ENCODE results near the gene GDNF. TPM values are rescaled to one million over a fixed set of nuclear protein-coding genes. Genes with fewer than 3 reads are reported as not detected.
"Not testable (repeated sequence)": the region's sequence is repeated elsewhere in the genome, so short reads cannot be mapped to it uniquely, and the experiment has no call there.

GDNF gene
- total RNA-seq, 2 experiments from 2014 or later = not detected

DNA sequence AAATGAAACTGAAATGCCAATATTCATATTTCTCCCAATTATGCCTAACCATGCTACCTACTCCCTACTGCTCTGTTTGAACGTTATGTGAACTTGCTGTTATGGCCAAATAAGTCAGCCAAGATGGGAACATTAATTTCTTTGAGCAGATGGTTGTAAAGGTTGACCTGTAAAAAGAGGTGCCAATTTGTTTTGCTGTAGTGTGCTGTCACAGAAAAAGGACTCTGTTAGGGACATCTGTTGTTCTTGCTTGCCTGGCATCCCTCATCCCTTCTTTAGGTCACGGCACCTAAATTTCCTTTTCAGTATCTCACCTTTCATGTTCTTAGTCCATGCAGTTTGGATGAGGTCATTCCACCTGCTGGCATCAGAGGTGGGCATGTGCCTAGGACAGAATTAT is 35.4 kb downstream of the GDNF start:
- H3K27me3 Mint-ChIP-seq = peaks cover 11% of the 10 kb centered on the region
- no peaks in the 10 kb centered on the region for H3K9me3 Mint-ChIP-seq (ENCODE audit: low read depth)
- H3K4me1 Mint-ChIP-seq = no peaks in the 10 kb centered on the region
- no peaks in the 10 kb centered on the region for H3K36me3 Mint-ChIP-seq
- no peak for DNase-seq
- H3K27ac Mint-ChIP-seq = no peak overlapping the region
- no peak overlapping the region for H3K4me3 Mint-ChIP-seq
- no peak for ATAC-seq
- CTCF ChIA-PET = no interaction called here

DNA sequence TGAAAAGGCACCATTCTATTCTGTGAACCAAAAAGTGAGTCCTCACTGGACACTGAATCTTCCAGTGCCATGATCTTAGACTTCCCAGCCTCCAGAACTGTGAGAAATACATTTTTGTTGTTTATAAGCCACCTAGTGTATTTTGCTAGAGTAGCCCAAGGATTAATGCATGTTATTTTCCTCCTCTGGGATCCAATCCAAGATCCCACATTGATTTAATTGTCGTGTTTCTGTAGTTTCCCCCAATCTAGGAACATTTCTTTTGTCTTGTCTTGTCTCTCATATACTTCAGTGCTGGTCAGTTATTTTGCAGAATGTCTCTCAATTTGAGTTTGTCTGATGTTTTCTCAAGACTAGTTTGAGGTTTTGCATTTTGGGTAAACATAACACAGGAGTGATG is 36.4 kb downstream of the GDNF start:
- Mint-ChIP-seq H3K27ac (no peak overlapping the region), H3K27me3 (peaks cover 11% of the 10 kb centered on the region), H3K36me3 (no peaks in the 10 kb centered on the region), H3K9me3 (ENCODE audit: low read depth) (no peaks in the 10 kb centered on the region), H3K4me3 (no peak overlapping the region), H3K4me1 (no peaks in the 10 kb centered on the region)
- no peak for ATAC-seq
- CTCF ChIA-PET = no interaction called here
- no peak for DNase-seq

GRCh38 chr5:37801521-37801920 is 38.3 kb downstream of the GDNF start:
- no peaks in the 10 kb centered on the region for H3K4me1 Mint-ChIP-seq
- ATAC-seq = no peak
- H3K9me3 Mint-ChIP-seq (ENCODE audit: low read depth) = no peaks in the 10 kb centered on the region
- no peak overlapping the region for H3K27ac Mint-ChIP-seq
- no peak for DNase-seq
- no peaks in the 10 kb centered on the region for H3K36me3 Mint-ChIP-seq
- no peak overlapping the region for H3K4me3 Mint-ChIP-seq
- CTCF ChIA-PET = no interaction called here
- peaks cover 14% of the 10 kb centered on the region for H3K27me3 Mint-ChIP-seq

- DNase-seq = no peak
- H3K9me3 Mint-ChIP-seq (ENCODE audit: low read depth) = peaks cover 2% of the 10 kb centered on the region
- no peaks in the 10 kb centered on the region for H3K4me1 Mint-ChIP-seq
- no peak overlapping the region for H3K27ac Mint-ChIP-seq
- ATAC-seq = no peak
- H3K27me3 Mint-ChIP-seq = peaks cover 14% of the 10 kb centered on the region
- CTCF ChIA-PET = interaction anchor here (1.1 kb wide), 1 partner anchor 26 kb away, joined by 3 read pairs; no protein-coding TSS in a partner anchor
- no peaks in the 10 kb centered on the region for H3K36me3 Mint-ChIP-seq
- H3K4me3 Mint-ChIP-seq = no peak overlapping the region
These were observed 39.9 kb downstream of the GDNF start for GRCh38 chr5:37799865-37800421.

DNA sequence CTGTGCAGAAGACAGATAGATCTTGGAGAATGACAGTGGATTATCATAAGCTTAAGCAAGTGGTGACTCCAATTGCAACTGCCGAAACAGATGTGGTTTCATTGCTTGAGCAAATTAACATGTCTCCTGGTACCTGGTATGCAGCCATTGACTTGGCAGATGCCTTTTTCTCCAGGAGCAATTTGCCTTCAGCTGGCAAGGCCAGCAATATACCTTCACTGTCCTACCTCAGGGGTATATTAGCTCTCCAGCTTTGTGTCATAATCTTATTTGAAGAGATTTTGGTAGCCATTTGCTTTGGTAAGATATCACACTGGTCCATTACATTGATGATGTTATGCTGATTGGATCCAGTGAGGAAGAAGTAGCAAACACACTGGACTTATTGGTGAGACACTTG is 43.4 kb downstream of the GDNF start:
- H3K27ac Mint-ChIP-seq; CTCF ChIA-PET; DNase-seq; H3K9me3 Mint-ChIP-seq (ENCODE audit: low read depth); ATAC-seq; H3K36me3 Mint-ChIP-seq; H3K4me3 Mint-ChIP-seq; H3K27me3 Mint-ChIP-seq; H3K4me1 Mint-ChIP-seq: not testable (repeated sequence)

DNA sequence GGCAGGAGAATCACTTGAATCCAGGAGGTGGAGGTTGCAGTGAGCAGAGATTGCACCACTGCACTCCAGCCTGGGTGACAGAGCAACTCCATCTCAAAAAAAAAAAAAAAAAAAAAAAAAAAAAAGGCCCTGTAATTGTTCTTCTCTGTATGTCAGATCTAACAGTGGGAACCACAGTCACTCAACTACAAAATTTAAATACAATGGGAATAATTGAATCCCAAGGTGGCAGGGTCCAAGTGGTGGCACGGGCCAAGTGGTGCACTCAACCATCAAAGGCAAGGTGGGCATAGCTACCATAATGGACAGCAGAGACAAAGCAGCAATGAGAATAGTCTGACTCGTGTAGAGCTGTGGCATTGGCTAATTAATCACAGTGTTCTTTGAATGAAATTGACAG is 44.5 kb downstream of the GDNF start:
- H3K4me3 Mint-ChIP-seq; ATAC-seq; H3K36me3 Mint-ChIP-seq; H3K27ac Mint-ChIP-seq; H3K27me3 Mint-ChIP-seq; CTCF ChIA-PET; H3K9me3 Mint-ChIP-seq (ENCODE audit: low read depth); H3K4me1 Mint-ChIP-seq; DNase-seq: not testable (repeated sequence)

- DNase-seq (no peak), ATAC-seq (no peak)
- H3K27me3 Mint-ChIP-seq = peaks cover 10% of the 10 kb centered on the region
- CTCF ChIA-PET = no interaction called here
- no peak overlapping the region for H3K27ac Mint-ChIP-seq
- H3K4me3 Mint-ChIP-seq = no peak overlapping the region
- no peaks in the 10 kb centered on the region for H3K36me3 Mint-ChIP-seq
- no peaks in the 10 kb centered on the region for H3K4me1 Mint-ChIP-seq
- peaks cover 10% of the 10 kb centered on the region for H3K9me3 Mint-ChIP-seq (ENCODE audit: low read depth)
These were observed 46.7 kb downstream of the GDNF start for GRCh38 chr5:37792975-37793631.

GRCh38 chr5:37791321-37791720 is 48.5 kb downstream of the GDNF start:
- peaks cover 10% of the 10 kb centered on the region for H3K27me3 Mint-ChIP-seq
- CTCF ChIA-PET = no interaction called here
- ATAC-seq (no peak), DNase-seq (no peak)
- H3K36me3 Mint-ChIP-seq = no peaks in the 10 kb centered on the region
- peaks cover 10% of the 10 kb centered on the region for H3K9me3 Mint-ChIP-seq (ENCODE audit: low read depth)
- no peak overlapping the region for H3K27ac Mint-ChIP-seq
- H3K4me3 Mint-ChIP-seq = no peak overlapping the region
- H3K4me1 Mint-ChIP-seq = no peaks in the 10 kb centered on the region

- Mint-ChIP-seq H3K27ac (no peak overlapping the region), H3K4me1 (no peaks in the 10 kb centered on the region), H3K9me3 (ENCODE audit: low read depth) (peaks cover 7% of the 10 kb centered on the region), H3K4me3 (no peak overlapping the region), H3K36me3 (no peaks in the 10 kb centered on the region), H3K27me3 (peaks cover 10% of the 10 kb centered on the region)
- CTCF ChIA-PET = no interaction called here
- DNase-seq (no peak), ATAC-seq (no peak)
These were observed 49.9 kb downstream of the GDNF start for GRCh38 chr5:37789991-37790390.

DNA sequence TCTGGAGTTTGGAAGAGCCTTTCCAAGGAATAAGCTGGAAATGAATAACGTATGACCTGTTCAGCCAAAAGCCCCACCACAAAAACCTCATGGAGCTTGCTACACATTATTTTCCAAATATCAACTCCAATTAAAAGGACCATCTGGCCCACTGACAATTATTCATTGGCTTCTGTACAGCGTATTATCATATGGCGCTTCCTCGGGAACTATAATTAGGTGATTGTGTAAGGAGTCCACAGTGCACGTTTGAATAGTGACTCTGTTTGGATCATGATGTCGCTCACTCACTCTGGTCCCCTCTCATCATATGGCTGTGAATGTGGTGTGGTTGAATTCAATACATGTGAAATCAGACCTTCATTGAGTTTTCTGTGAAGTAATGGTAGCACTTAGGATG is 52.1 kb downstream of the GDNF start:
- ATAC-seq (no peak), DNase-seq (no peak)
- Mint-ChIP-seq H3K36me3 (no peaks in the 10 kb centered on the region), H3K27ac (no peak overlapping the region), H3K4me1 (no peaks in the 10 kb centered on the region), H3K4me3 (no peak overlapping the region), H3K9me3 (ENCODE audit: low read depth) (peaks cover 5% of the 10 kb centered on the region), H3K27me3 (peaks cover 14% of the 10 kb centered on the region)
- CTCF ChIA-PET = interaction anchor here (1.5 kb wide), 1 partner anchor 13 kb away, joined by 4 read pairs; no protein-coding TSS in a partner anchor

DNA sequence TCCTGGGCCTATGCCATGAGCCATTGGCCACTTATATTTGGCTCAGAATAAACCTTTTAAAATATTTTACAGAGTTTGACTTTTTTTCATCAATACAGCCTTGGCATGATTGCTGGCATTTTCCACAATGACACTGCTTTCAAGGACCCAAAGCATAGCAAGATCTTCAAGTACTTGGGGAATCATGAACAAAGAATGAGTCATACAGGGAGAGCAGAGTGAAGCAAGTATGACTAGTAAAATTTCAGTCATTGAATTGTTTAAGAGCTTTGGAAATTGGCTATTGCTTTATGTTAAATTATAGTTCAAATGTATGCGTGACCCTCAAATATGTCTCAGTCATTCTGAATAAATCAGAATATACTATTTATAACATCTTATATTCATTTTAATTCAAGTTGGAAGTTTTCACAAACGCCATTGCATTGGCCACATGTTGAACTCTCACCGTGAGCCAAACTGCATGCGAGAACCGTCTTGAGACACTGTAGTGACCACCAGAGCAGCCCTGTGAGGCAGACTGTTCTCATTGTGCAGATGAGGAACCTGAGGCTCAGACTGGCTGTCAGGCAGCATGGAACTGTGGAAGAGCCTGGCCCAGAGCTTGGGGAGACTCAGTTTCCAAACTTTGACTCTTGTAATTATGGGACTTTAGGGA is 52.9 kb downstream of the GDNF start:
- CTCF ChIA-PET = interaction anchor here (1.5 kb wide), 1 partner anchor 12 kb away, joined by 4 read pairs; no protein-coding TSS in a partner anchor
- DNase-seq (no peak), ATAC-seq (no peak)
- H3K9me3 Mint-ChIP-seq (ENCODE audit: low read depth) = peaks cover 5% of the 10 kb centered on the region
- H3K27ac Mint-ChIP-seq = no peak overlapping the region
- peaks cover 17% of the 10 kb centered on the region for H3K27me3 Mint-ChIP-seq
- no peaks in the 10 kb centered on the region for H3K4me1 Mint-ChIP-seq
- H3K4me3 Mint-ChIP-seq = no peak overlapping the region
- H3K36me3 Mint-ChIP-seq = no peaks in the 10 kb centered on the region

DNA sequence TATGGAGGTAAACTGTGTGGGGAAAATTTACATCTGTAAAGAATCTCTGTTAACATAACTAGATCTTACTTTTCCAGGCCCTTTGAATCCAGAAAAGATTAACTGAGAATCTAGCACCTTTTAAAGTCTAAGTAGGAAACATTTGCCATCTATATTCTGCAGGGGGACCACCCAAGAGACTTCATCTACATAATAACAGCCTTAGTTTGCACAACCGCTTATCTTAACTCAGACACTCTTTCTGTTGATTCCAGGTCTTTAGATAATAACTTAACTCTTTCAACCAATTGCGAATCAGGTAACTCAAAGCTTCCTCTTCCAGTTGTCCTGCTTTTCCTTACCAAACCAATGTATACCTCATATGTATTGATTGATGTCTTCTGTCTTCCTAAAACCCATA is 53.4 kb downstream of the GDNF start:
- Mint-ChIP-seq H3K27ac (no peak overlapping the region), H3K36me3 (no peaks in the 10 kb centered on the region), H3K4me1 (no peaks in the 10 kb centered on the region), H3K9me3 (ENCODE audit: low read depth) (peaks cover under 1% of the 10 kb centered on the region), H3K27me3 (peaks cover 17% of the 10 kb centered on the region), H3K4me3 (no peak overlapping the region)
- no peak for ATAC-seq
- DNase-seq = no peak
- CTCF ChIA-PET = no interaction called here

DNA sequence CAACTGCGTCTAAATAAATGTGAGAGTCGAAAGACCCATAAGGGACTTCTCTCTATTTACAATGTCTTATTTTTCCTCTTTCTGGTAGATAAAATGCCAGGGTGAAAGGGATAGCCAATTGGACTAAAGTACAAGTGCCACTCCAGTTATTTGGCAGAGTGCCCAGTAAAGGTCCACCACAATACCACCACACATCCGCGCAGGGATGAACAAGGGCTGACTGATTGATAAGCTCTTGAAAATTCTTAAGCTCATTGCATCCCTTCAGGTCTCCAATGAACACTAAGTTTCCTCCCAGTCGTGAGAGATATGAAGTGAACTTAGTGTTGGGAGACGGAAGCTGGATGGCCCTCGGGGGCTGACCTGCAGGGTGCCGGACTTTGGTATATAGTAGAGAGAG is 58.4 kb downstream of the GDNF start:
- H3K27me3 Mint-ChIP-seq; H3K27ac Mint-ChIP-seq; H3K36me3 Mint-ChIP-seq; H3K9me3 Mint-ChIP-seq (ENCODE audit: low read depth); H3K4me3 Mint-ChIP-seq; ATAC-seq; DNase-seq; H3K4me1 Mint-ChIP-seq; CTCF ChIA-PET: not testable (repeated sequence)

- peaks cover 9% of the 10 kb centered on the region for H3K9me3 Mint-ChIP-seq (ENCODE audit: low read depth)
- H3K4me3 Mint-ChIP-seq = no peak overlapping the region
- CTCF ChIA-PET = no interaction called here
- DNase-seq (no peak), ATAC-seq (no peak)
- no peaks in the 10 kb centered on the region for H3K4me1 Mint-ChIP-seq
- no peak overlapping the region for H3K27ac Mint-ChIP-seq
- H3K27me3 Mint-ChIP-seq = peaks cover 3% of the 10 kb centered on the region
- no peaks in the 10 kb centered on the region for H3K36me3 Mint-ChIP-seq
These were observed 62.3 kb downstream of the GDNF start for GRCh38 chr5:37777432-37778130.

Measured in activated CD8-positive, alpha-beta memory T cell treated with anti-CD3 and anti-CD28 coated beads, Interleukin-2, amount 10 ng/mL, durations not matched to agents 7 days and 5 days (primary cell).